ENCODE data around the gene SLIT1. TPM values are rescaled to one million over a fixed set of nuclear protein-coding genes. Genes with fewer than 3 reads are reported as not detected.

Gene SLIT1
- total RNA-seq, 1 donor from 2014 or later, result 0.03 TPM

DNA sequence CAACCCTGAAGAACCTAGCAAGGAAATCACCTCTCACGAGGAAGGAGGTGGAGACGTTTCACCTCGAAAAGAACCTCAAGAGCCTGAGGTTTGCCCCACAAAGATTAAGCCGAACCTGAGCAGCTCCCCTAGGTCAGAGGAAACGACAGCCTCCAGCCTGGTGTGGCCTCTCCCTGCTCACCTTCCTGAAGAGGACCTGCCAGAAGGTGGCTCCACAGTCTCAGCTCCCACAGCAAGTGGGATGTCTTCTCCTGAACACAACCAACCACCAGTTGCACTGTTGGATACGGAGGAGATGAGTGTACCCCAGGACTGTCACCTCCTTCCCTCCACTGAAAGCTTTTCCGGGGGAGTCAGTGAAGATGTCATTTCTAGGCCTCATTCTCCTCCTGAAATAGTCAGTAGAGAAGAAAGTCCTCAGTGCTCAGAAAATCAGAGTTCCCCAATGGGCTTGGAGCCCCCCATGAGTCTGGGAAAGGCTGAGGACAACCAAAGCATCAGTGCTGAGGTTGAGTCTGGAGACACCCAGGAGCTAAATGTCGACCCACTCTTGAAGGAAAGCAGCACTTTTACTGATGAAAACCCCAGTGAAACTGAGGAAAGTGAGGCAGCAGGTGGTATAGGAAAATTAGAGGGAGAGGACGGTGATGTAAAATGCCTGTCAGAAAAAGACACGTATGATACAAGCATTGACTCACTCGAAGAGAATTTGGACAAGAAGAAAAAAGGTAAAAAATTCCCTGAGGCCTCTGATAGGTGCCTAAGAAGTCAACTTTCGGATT is 203.4 kb downstream of the SLIT1 start:
- no peak for DNase-seq (ENCODE audit: low read depth)

DNA sequence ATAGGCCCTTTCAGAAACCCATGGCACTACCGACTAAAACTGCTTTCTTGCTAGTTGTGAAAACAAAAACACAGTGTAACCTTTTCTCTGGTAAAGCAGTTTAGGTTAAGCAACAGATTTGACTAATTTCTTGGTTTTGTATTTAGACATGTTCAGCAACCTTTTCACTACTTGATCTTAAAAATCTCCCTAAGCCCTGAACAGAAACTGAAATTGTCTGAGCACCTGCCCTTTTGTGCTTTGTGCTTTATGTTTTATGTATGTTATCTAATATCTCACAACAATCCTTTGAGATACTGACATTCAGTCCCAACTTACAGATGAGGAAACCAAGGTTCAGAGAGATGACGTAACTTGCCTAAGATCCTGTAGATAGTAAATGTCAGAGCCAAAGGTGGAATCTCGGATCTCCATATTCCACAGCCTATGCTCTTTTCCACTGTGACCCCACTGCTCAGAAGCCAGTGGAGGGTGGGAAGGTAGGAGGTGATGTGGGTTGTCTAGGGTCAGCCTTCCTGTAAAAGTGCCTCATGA is 207.1 kb downstream of the SLIT1 start:
- DNase-seq (ENCODE audit: low read depth), result no peak

DNA sequence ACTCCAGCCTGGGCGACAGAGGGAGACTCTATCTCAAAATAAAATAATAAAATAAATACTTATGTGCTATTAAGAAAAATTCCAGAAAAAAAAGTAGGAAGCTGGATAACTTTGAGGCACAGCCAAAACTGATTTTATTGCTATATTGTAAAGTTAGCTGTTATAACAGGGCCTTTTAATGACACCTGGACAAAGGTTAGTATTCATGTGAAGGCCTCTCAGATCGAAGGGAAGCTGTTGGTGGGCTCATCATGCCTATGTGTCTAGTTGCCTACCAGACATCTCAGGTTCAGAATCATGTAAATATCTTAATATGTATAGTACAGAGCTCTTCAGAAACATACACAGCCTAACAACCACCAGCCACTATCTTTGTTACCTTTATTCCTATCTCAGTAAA is 210.6 kb downstream of the SLIT1 start:
- no peak for DNase-seq (ENCODE audit: low read depth)

DNA sequence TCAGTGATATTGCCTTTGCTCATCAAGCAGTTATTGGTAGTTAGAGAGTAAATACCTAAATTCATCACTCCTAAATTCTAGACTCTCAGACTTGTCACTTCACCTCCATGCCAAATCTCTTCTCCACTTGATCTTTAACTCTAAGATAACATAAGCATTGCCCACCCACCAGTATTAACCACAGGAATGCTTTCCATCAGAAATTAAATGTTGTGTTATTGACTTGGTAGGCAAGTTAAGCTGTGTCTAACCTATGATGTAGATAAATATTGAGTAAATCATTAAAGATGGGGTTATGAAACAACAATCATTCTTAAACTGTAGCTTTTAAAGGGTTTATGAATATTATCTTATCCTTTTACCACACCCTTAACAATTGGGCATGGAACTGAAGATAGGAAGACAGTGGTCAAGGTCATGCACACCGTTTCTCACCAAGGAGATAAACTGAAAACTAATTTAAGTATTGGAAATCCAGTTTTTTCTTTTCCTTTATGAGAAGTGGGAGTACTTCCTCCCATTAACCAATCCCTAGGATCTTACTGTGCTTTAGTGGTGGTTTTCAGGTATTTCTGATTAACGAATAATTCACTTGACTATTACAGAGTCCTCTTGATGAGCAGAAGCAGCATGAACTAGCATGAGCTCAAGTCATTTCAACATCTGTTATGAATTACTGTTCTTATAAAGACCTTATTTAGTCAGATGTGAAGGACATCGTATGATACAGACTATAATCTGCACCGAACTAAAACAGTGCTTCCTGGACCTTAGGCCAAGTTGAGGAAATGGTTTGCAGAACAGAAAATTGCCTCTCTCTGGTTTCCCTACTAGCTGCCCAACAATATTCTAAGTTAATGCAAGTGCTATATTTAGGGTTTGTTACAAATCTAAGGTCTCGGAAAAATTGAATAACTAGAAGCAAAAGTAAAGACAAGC is 211.7 kb downstream of the SLIT1 start:
- no peak for DNase-seq (ENCODE audit: low read depth)

DNA sequence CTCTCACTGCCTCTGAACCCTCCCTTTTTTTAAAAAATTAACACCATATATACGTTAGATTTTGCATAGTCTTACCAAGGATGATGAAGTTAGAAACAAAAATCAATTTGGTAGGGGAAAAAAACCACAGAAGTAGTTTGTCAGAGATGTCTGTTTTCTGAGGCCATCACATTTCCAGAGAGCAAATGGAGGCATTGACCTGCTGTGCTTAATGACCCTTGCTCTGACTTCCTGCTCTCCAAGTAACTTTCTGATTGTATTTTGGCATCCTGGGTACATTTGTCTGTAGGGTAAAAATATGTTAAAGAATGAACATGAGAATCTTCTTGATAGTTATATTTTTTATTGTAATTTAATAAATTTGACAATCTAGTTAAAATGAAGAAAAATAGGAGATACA is 213.5 kb downstream of the SLIT1 start:
- DNase-seq (ENCODE audit: low read depth), result no peak

DNA sequence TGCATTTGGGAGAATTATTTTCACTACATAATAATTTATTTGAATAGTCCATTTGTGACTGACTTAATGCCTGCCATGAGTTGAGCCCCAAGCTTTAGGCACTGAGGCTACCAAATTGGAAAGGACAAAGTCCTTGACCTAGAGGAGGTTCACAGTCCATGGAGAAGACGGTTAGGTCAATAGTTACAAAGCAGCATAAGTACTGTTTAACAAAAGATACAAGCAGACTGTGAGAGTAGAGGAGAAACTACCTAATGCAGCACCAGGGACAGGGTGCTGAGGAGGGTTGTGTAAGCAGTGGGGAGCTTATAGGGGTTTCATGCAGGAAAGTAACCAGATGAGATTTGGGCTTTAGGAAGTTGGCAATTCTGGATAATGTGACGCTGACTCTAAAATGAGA is 214.4 kb downstream of the SLIT1 start:
- no peak for DNase-seq (ENCODE audit: low read depth)

DNA sequence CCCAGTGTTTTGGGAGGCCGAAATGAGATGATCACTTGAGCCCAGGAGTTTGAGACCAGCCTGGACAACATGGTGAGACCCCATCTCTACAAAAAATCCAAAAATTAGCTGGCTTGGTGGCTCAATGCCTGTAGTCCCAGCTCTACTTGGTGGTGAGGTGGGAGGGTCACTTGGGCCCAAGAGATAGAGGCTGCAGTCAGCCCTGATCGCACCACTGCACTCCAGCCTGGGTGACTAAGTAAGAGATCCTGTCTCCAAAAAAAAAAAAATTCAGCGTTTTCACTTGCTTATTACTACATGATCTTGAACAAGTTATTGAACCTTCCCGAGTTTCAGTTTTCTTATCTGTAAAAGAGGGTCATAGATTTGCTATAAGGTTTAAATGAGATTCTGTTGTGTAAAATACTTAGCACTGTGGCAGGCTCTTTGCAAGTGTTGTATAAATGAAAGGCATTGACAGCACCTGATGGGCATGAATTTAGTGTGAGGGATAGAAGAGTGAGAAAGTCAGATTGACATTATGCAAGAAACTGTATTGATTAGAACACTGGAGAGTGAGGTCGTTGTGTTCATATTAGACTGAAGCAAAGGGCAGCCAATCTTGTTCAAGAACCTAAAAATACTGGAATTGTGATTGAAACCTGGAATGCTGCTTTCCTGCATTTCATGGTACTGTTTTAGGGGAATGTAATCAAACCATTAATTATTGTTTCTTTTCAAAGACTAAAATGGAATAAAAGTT is 216.9 kb downstream of the SLIT1 start:
- no peak for DNase-seq (ENCODE audit: low read depth)

DNA sequence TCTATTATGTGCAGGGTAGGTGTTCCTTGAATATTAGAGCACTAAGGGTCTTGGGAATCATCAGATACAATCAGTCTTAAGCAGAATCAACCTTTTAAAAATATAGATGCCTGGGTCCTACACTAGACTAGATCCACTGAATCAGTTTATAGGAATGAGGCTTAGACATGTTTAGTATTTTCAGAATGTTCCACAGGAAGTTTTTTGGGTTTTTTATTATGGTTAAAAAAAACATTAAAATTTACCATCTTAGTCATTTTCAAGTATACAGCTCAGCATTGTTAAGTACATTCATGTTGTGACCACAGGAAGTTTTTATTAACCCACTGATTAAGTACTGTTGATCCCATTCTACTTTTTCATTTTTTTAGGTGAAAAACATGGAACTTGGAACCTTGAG is 217.9 kb downstream of the SLIT1 start:
- DNase-seq (ENCODE audit: low read depth), result no peak

DNA sequence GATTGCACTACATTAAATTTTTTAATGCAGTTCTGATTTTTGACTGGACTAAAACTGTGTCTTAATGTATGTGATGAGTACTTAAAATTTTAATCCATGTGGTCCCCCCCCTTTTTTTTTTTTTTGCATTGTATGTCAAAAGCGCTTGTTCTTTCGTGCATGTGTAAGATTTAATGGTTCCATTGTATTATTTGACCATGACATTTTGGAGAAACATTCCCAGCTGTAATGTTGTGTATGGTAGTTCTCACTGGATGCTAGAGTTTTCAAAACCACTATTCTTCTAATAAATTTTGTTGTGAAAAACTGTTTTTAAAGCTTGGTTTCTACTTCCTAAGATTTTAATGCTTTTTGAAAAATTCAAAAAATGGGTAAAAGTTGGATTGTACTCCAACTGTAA is 221.6 kb downstream of the SLIT1 start:
- DNase-seq (ENCODE audit: low read depth), result no peak

DNA sequence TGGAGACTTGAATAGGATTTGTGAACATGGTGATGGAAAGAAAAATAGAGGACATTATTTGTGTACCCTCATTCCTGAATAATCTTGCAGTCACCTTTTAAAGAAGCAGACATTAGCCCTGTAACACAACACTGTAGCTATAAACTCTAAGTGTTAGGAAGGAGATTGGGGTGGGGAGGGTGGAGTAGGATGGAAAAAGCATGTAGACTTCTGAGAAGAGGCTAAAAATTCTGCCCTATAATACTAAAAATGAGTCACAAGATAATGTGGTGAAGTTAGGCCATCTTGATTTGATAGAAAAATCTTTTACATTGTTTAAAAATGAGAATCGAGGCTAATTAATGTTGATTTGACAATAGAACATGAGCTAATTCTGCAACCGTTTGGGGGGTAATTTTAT is 224.9 kb downstream of the SLIT1 start:
- no peak for DNase-seq (ENCODE audit: low read depth)

DNA sequence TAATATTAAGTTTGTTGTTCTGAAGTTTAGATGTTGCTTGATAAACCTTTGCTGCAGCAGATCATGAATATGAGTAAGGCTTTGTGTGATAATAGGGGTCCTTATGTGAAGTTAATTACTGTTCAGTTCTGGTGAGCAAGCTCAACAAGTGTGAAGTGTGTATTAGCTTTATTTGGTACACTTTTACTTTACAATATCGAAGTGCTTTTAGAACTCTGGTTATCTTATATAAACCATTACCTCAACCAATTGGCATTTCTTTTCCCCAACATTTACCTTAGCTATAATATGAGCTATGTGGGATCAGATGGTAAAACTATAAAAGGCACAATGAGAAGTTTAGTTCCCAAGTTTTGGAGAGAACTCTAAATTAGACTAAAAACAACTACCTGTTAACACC is 226.0 kb downstream of the SLIT1 start:
- DNase-seq (ENCODE audit: low read depth), result no peak

DNA sequence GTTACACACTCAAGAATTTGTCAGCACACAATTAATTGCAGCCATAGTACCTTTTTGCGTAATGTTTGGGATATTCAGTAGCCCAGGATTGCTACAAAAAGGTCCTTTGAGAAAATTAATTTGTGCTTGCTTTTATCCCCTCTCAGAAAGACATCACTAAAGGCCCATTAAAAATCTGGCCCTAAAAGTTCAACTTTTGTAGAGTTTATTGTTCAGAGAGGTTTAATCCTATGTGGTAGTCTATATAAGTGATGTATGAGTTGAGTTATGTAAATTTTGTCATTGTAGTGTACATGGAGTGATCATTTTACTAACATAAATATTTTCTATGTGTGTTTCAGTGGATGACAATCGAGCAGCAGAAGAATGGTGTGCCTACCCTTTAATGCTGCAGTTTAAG is 227.7 kb downstream of the SLIT1 start:
- DNase-seq (ENCODE audit: low read depth), result no peak

DNA sequence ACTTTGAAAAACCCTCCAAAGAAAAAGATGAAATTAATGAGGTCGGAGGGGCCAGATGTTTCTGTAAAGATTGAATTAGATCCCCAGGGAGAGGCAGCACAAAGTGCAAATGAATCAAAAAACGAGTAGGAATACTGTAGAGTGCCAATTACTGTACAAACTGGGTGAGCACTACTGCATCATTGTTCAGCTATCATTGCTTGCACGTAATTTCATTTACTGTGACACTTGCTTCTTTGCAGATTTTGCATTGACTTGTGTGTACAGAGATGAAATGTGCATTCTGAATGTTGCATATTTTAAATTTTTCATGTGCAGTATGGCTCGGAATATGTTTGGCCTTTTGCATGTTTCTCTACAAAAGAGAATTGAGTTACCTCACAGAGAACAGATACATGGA is 230.0 kb downstream of the SLIT1 start:
- no peak for DNase-seq (ENCODE audit: low read depth)

DNA sequence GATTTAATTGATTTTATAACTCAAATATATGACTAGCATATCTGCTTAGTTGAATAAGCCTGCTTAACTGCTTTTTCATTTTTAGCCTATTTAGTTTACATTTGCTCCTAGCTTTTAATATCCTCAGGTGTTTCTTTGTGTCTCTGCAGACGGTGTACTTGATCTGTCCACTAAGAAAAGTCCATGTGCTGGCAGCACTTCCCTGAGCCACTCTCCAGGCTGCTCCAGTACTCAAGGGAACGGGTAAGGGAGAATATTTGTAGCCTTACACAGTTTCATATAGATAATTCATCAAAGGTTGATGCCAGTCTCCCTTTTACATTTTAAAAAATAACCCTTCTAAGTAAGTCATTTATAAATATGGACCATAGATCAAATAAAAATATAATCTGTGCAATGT is 233.8 kb downstream of the SLIT1 start:
- DNase-seq (ENCODE audit: low read depth), result no peak

DNA sequence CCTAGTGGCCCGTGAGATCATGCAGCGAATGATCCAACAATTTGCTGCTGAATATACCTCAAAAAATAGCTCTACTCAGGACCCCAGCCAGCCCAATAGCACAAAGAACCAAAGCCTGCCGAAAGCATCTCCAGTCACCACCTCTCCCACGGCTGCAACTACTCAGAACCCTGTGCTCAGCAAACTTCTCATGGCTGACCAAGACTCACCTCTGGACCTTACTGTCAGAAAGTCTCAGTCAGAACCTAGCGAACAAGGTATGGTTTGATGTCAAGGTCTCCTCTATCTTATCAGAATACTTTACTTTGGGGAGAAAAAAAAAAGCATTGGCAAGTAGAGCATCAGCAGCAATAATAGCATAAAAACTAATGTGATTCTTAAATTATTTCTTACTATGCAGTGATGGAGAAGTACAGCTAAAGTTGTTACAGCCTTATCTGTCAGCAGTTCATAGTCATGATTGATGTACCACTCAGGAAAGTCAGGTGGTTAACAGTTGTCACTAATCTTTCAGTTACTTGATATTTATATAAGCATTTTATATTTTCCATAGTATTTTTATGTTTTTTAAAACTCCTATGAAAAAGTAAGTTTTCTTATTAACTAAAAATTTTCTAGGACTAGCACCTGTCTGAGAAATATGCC is 236.6 kb downstream of the SLIT1 start:
- peak; percentile 2 for DNase-seq (ENCODE audit: low read depth)

Other genes starting within 250 kb of the SLIT1 start
- gene ARHGAP19, start 106.7 kb upstream of the SLIT1 start, total RNA-seq, result 4.7 and 4.8 TPM in 2 replicates
- 1.3 and 1.8 TPM in 2 replicates for gene FRAT1, start 133.3 kb upstream of the SLIT1 start, total RNA-seq
- gene FRAT2, start 148.8 kb upstream of the SLIT1 start, total RNA-seq, result 6.5 and 7.6 TPM in 2 replicates
- 25.6 and 26.5 TPM in 2 replicates for gene RRP12, start 215.4 kb upstream of the SLIT1 start, total RNA-seq
- gene PGAM1, start 240.2 kb upstream of the SLIT1 start, total RNA-seq, result 463 and 464 TPM in 2 replicates

Measured in myocyte (in vitro differentiated cells).